Esophagus mucosa (tissue), 1 donor: Measurements from ENCODE around the gene OLR1. TPM values are rescaled to one million over a fixed set of nuclear protein-coding genes. Genes with fewer than 3 reads are reported as not detected.

Source experiments
- total RNA-seq: library from RNA; stranded (reverse); gene quantifications from one replicate; pipeline ENCODE4 v1.2.4, GENCODE V29; 2023
- donor health status: DM: yes; HTN: yes; CAD: no.

OLR1 gene
- total RNA-seq, 1 donor from 2014 or later: 0.24 TPM

Other genes with a start within 250 kb of the OLR1 start
- not detected for gene CLEC2A, start 239.8 kb downstream of the OLR1 start, total RNA-seq
- gene CLEC12A, start 200.7 kb downstream of the OLR1 start, total RNA-seq: 0.36 TPM
- not detected for gene CLEC1B, start 173.0 kb downstream of the OLR1 start, total RNA-seq
- not detected for gene CLEC12B, start 161.5 kb downstream of the OLR1 start, total RNA-seq
- not detected for gene CLEC9A, start 141.4 kb downstream of the OLR1 start, total RNA-seq
- 0.68 TPM for gene CLEC1A, start 73.1 kb downstream of the OLR1 start, total RNA-seq
- gene CLEC7A, start 41.9 kb downstream of the OLR1 start, total RNA-seq: 22.3 TPM
- gene TMEM52B, start 6.9 kb upstream of the OLR1 start, total RNA-seq: not detected
- 8.1 TPM for gene GABARAPL1, start 40.7 kb upstream of the OLR1 start, total RNA-seq
- not detected for gene KLRD1, start 135.7 kb upstream of the OLR1 start, total RNA-seq
- not detected for gene KLRK1, start 217.9 kb upstream of the OLR1 start, total RNA-seq
- gene KLRC4, start 237.6 kb upstream of the OLR1 start, total RNA-seq: not detected
- gene KLRC3, start 248.5 kb upstream of the OLR1 start, total RNA-seq: not detected